Loucy (cell line): ENCODE data around the gene NAV2.

Source experiments
- CTCF ChIP-seq: fragments of 200-600 bp; sonication (generic); conservative IDR thresholded peaks from 2 replicates; pipeline ENCODE4 v1.5.1; 2014; ENCODE audit warnings: mild to moderate bottlenecking, antibody characterized with exemption, low read length
- EZH2phosphoT487 ChIP-seq: fragments of 200-600 bp; IDR thresholded peaks from 2 replicates; pipeline ENCODE4 v1.6.1; 2018; ENCODE audit warnings: antibody characterized with exemption, mild to moderate bottlenecking, moderate library complexity, borderline replicate concordance

DNA sequence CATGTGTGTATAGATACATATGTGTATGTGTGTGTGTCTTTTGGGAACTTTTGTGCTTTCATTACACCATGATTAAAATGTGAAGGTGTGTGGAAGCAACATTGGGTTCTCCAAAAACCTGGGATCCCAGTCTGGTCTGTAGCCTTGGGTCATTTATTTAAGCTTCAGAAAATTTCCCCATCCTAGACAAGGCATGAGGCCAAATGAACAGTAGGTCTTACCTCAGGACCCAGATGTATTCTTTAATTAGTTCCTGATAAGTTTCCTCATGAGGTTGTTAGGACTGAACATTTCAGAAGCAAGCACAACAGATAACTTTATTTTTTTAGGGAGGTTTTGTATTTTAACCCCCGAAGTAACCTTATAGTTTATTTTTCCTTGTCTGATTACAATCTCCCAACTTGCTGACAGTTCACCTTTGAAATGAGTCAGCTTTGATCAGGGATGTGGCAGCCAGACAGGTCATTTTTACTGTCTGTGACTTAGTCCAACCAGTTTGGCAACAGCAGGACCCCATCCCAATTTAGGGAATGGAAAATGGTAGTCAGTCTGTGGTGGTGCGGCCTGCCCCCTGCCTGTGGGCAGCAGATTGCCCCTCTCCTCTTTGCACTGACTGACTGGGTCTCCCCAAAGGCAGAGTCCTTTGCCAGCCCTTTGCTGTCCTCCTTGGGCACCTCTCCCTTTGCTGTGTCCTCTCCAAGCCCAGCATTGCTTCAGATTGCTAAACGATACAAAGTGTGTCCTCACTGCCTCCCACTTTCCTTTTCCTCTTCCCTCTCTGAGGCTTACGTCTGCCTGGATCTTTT lies 88.3 kb downstream of the NAV2 start:
- TF ChIP-seq CTCF = no peak
- no peak for TF ChIP-seq EZH2phosphoT487
